ENCODE measurements around the gene SSH3.

SSH3 gene

DNA sequence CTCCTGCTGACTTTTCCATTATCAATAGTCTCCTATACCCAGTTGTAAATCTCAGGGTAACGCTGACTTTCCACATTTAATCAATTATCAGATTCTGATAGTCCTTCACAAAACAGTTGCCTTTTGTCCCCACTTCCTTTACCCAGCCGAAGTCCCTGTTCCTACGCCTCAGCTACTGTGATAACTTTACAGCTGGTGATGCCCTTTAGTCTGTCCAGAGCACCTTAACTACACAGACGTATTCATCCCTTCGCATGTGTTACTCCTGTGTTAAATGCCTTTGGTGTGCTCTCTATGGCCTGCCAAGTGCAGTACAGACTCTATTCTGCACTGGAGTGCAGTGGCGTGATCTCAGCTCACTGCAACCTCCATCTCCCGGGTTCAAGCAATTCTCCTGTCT, 20.2 kb downstream of the SSH3 start:
- Histone ChIP-seq H3K27me3 (ENCODE audit: low read length) (no peaks in the 10 kb centered on the region), H3K9me3 (ENCODE audit: insufficient read depth, low read length) (no peaks in the 10 kb centered on the region), H3F3A (ENCODE audit: insufficient read depth) (no peaks in the 10 kb centered on the region), H3K4me3 (ENCODE audit: insufficient read depth, low read length, poor library complexity, severe bottlenecking) (no peak overlapping the region), H3K27ac (ENCODE audit: low read depth, low read length) (no peak overlapping the region), H2AFZ (ENCODE audit: low read depth, low read length, severe bottlenecking) (no peak overlapping the region), H3K79me2 (ENCODE audit: insufficient read depth, low read length) (no peaks in the 10 kb centered on the region), H3K9me2 (replicated peaks; ENCODE audit: insufficient read depth, low read length) (no peaks in the 10 kb centered on the region), H3K9ac (ENCODE audit: low read length) (no peak overlapping the region), H3K4me2 (ENCODE audit: low read depth, low read length, poor library complexity, severe bottlenecking) (no peak overlapping the region), H4K20me1 (ENCODE audit: low read depth, low read length) (no peaks in the 10 kb centered on the region), H3K36me3 (ENCODE audit: low read length) (no peaks in the 10 kb centered on the region)
- TF ChIP-seq, protein P1, sequence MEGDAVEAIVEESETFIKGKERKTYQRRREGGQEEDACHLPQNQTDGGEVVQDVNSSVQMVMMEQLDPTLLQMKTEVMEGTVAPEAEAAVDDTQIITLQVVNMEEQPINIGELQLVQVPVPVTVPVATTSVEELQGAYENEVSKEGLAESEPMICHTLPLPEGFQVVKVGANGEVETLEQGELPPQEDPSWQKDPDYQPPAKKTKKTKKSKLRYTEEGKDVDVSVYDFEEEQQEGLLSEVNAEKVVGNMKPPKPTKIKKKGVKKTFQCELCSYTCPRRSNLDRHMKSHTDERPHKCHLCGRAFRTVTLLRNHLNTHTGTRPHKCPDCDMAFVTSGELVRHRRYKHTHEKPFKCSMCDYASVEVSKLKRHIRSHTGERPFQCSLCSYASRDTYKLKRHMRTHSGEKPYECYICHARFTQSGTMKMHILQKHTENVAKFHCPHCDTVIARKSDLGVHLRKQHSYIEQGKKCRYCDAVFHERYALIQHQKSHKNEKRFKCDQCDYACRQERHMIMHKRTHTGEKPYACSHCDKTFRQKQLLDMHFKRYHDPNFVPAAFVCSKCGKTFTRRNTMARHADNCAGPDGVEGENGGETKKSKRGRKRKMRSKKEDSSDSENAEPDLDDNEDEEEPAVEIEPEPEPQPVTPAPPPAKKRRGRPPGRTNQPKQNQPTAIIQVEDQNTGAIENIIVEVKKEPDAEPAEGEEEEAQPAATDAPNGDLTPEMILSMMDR (IDR thresholded peaks at IDR 0.05; ENCODE audit: insufficient read depth, low read length, poor library complexity, severe bottlenecking): no peak
- no peak for TF ChIP-seq EZH2phosphoT487 (conservative IDR thresholded peaks at IDR 0.05; ENCODE audit: low read length)

DNA sequence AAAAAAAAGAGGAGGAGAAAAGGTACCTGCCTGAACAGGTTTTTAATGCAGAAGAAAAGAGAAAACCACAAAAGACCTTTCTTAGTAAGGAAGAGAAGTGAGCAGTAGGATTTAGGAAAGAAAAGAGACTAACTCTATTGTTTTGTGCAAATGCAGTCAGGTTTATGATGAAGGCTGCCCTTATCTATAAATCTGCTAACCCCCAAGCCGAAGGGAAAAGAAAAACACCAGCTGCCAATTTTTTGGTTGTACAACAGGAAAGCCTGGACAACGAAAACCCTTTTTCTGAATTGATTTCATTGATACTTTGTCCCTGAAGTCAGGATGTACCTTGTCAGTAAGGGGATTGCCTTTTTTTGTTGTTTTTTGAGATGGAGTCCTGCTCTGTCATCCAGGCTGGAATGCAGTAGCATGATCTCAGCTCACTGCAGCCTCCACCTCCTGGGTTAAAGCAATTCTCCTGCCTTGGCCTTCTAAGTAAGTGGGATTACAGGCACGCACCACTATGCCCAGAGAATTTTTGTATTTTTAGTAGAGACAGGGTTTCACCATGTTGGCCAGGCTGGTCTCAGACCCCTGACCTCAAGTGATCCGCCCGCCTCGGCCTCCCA, 28.9 kb downstream of the SSH3 start:
- no peaks in the 10 kb centered on the region for H3K9me3 ChIP-seq (ENCODE audit: insufficient read depth, low read length)
- no peak overlapping the region for H3K27ac ChIP-seq (ENCODE audit: low read depth, low read length)
- no peaks in the 10 kb centered on the region for H3K36me3 ChIP-seq (ENCODE audit: low read length)
- no peaks in the 10 kb centered on the region for H3K79me2 ChIP-seq (ENCODE audit: insufficient read depth, low read length)
- H3K9ac ChIP-seq (ENCODE audit: low read length): no peak overlapping the region
- no peak overlapping the region for H3K4me3 ChIP-seq (ENCODE audit: insufficient read depth, low read length, poor library complexity, severe bottlenecking)
- H4K20me1 ChIP-seq (ENCODE audit: low read depth, low read length): no peaks in the 10 kb centered on the region
- no peak for TF ChIP-seq EZH2phosphoT487 (conservative IDR thresholded peaks at IDR 0.05; ENCODE audit: low read length)
- TF ChIP-seq, protein P1 (IDR thresholded peaks at IDR 0.05; ENCODE audit: insufficient read depth, low read length, poor library complexity, severe bottlenecking): no peak
- no peaks in the 10 kb centered on the region for H3K9me2 ChIP-seq (replicated peaks; ENCODE audit: insufficient read depth, low read length)
- H3F3A ChIP-seq (ENCODE audit: insufficient read depth): no peaks in the 10 kb centered on the region
- no peaks in the 10 kb centered on the region for H3K27me3 ChIP-seq (ENCODE audit: low read length)
- H3K4me2 ChIP-seq (ENCODE audit: low read depth, low read length, poor library complexity, severe bottlenecking): no peak overlapping the region
- no peak overlapping the region for H2AFZ ChIP-seq (ENCODE audit: low read depth, low read length, severe bottlenecking)

DNA sequence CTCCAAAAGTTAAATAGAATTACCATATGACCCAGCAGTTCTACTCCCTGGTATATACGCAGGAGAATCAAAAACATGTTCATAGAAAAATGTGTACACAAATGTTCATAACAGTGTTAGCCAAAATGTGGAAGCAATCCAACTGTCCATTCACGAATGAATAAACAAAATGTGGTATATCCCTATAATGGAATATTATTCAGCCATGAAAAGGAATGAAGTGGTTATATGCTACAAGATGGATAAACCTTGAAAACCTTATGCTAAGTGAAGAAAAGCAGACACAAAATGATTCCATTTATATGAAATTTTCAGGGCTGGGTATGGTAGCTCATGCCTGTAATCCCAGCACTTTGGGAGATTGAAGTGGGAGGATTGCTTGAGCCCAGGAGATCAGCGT, 33.9 kb downstream of the SSH3 start:
- Histone ChIP-seq H3K9me2 (replicated peaks; ENCODE audit: insufficient read depth, low read length) (no peaks in the 10 kb centered on the region), H2AFZ (ENCODE audit: low read depth, low read length, severe bottlenecking) (no peak overlapping the region), H3K36me3 (ENCODE audit: low read length) (no peaks in the 10 kb centered on the region), H3K27ac (ENCODE audit: low read depth, low read length) (no peak overlapping the region), H3K4me3 (ENCODE audit: insufficient read depth, low read length, poor library complexity, severe bottlenecking) (no peak overlapping the region), H4K20me1 (ENCODE audit: low read depth, low read length) (no peaks in the 10 kb centered on the region), H3K9me3 (ENCODE audit: insufficient read depth, low read length) (no peaks in the 10 kb centered on the region), H3F3A (ENCODE audit: insufficient read depth) (no peaks in the 10 kb centered on the region), H3K27me3 (ENCODE audit: low read length) (no peaks in the 10 kb centered on the region), H3K9ac (ENCODE audit: low read length) (no peak overlapping the region), H3K79me2 (ENCODE audit: insufficient read depth, low read length) (no peaks in the 10 kb centered on the region), H3K4me2 (ENCODE audit: low read depth, low read length, poor library complexity, severe bottlenecking) (no peak overlapping the region)
- TF ChIP-seq EZH2phosphoT487 (conservative IDR thresholded peaks at IDR 0.05; ENCODE audit: low read length): no peak
- TF ChIP-seq, protein P1 (IDR thresholded peaks at IDR 0.05; ENCODE audit: insufficient read depth, low read length, poor library complexity, severe bottlenecking): no peak

Data from SU-DHL-6 (cell line).